GM23338 (cell line): ENCODE data around the gene CCNY. TPM values are rescaled to one million over a fixed set of nuclear protein-coding genes. Genes with fewer than 3 reads are reported as not detected.

ENCODE experiments used
- ATAC-seq: fragments of 200-7000 bp; cut with Tn5 transposase; 3 replicates; pipeline ENCODE4 v1.9.1; 2020
- DNase-seq: peaks from one replicate; pipeline ENCODE4 v3.0.0-alpha.2; 2015; ENCODE audit warnings: low spot score
- H2AFZ ChIP-seq: fragments of 200-600 bp; sonication (generic); 2 replicates; pipeline ENCODE4 v1.8.0; 2016; ENCODE audit warnings: antibody characterized with exemption, mild to moderate bottlenecking, moderate library complexity
- H3F3A ChIP-seq: fragments of 200-600 bp; sonication (generic); replicated peaks from 2 replicates; pipeline ENCODE4 v1.8.0; 2017; ENCODE audit warnings: antibody characterized with exemption, mixed run types, low read depth
- H3K27ac ChIP-seq: fragments of 200-600 bp; sonication (generic); 2 replicates; pipeline ENCODE4 v1.6.1; 2016; ENCODE audit warnings: low read depth
- H3K27me3 ChIP-seq: fragments of 200-600 bp; sonication (generic); 2 replicates; pipeline ENCODE4 v1.8.0; 2016; ENCODE audit warnings: mild to moderate bottlenecking, mixed run types, moderate library complexity; ENCODE audit not compliant: insufficient read depth
- H3K36me3 ChIP-seq: fragments of 200-600 bp; sonication (generic); 2 replicates; pipeline ENCODE4 v1.8.0; 2016; ENCODE audit warnings: mild to moderate bottlenecking; ENCODE audit not compliant: insufficient read depth
- H3K4me1 ChIP-seq: fragments of 200-600 bp; sonication (generic); 2 replicates; pipeline ENCODE4 v1.8.0; 2016; ENCODE audit warnings: mild to moderate bottlenecking, moderate library complexity; ENCODE audit not compliant: insufficient read depth
- H3K4me2 ChIP-seq: fragments of 200-600 bp; sonication (generic); 2 replicates; pipeline ENCODE4 v1.7.1; 2017; ENCODE audit warnings: mixed run types
- H3K4me3 ChIP-seq: fragments of 200-600 bp; sonication (generic); 2 replicates; pipeline ENCODE4 v1.6.1; 2016; ENCODE audit warnings: mixed run types
- H3K79me2 ChIP-seq: fragments of 200-600 bp; sonication (generic); replicated peaks from 2 replicates; pipeline ENCODE4 v1.8.0; 2017; ENCODE audit warnings: mild to moderate bottlenecking; ENCODE audit not compliant: insufficient read depth
- H3K9me2 ChIP-seq: fragments of 200-600 bp; sonication (generic); 2 replicates; pipeline ENCODE4 v1.8.0; 2017; ENCODE audit not compliant: insufficient read depth
- H4K20me1 ChIP-seq: fragments of 200-600 bp; sonication (generic); replicated peaks from 2 replicates; pipeline ENCODE4 v1.8.0; 2017; ENCODE audit warnings: mild to moderate bottlenecking; ENCODE audit not compliant: insufficient read depth
- H3K27ac Mint-ChIP-seq: 2 replicates; pipeline ENCODE4 v1.8.0; 2020; ENCODE audit warnings: inconsistent platforms, mild to moderate bottlenecking, moderate library complexity, mixed read lengths
- H3K27me3 Mint-ChIP-seq: 3 replicates; pipeline ENCODE4 v1.8.0; 2022; ENCODE audit warnings: low read depth, mild to moderate bottlenecking, moderate library complexity, mixed read lengths, inconsistent platforms; ENCODE audit not compliant: insufficient read depth, poor library complexity
- H3K36me3 Mint-ChIP-seq: 3 replicates; pipeline ENCODE4 v1.8.0; 2021; ENCODE audit warnings: low read depth, mild to moderate bottlenecking, inconsistent platforms, moderate library complexity, mixed read lengths
- H3K4me1 Mint-ChIP-seq: 3 replicates; pipeline ENCODE4 v1.8.0; 2020; ENCODE audit warnings: mild to moderate bottlenecking, inconsistent platforms, mixed read lengths
- H3K4me3 Mint-ChIP-seq: 3 replicates; pipeline ENCODE4 v1.8.0; 2021; ENCODE audit warnings: moderate library complexity, mild to moderate bottlenecking, inconsistent platforms, mixed read lengths
- H3K9me3 Mint-ChIP-seq: 3 replicates; pipeline ENCODE4 v1.8.0; 2020; ENCODE audit warnings: moderate library complexity, mild to moderate bottlenecking, inconsistent platforms, mixed read lengths
- CREB1 ChIP-seq: fragments of 250-450 bp; sonication (Bioruptor Pico); IDR thresholded peaks from 2 replicates; pipeline ENCODE4 v1.5.0; 2020; ENCODE audit warnings: low read depth, mild to moderate bottlenecking, moderate library complexity
- EZH2 ChIP-seq: fragments of 200-600 bp; sonication (generic); IDR thresholded peaks from one replicate; pipeline ENCODE4 v1.8.0; 2017; ENCODE audit warnings: antibody characterized with exemption, mild to moderate bottlenecking, low read depth; ENCODE audit not compliant: unreplicated experiment
- EZH2phosphoT487 ChIP-seq: fragments of 200-600 bp; sonication (generic); IDR thresholded peaks from one replicate; pipeline ENCODE4 v1.8.1; 2018; ENCODE audit warnings: antibody characterized with exemption; ENCODE audit not compliant: unreplicated experiment
- JUNB ChIP-seq: IDR thresholded peaks from one replicate; pipeline ENCODE4 v1.6.1; 2016; ENCODE audit warnings: antibody characterized with exemption; ENCODE audit not compliant: unreplicated experiment
- NANOG ChIP-seq: IDR thresholded peaks from 2 replicates; pipeline ENCODE4 v1.6.1; 2016; ENCODE audit warnings: antibody characterized with exemption, borderline replicate concordance
- POLR2AphosphoS5 ChIP-seq: IDR thresholded peaks from 2 replicates; pipeline ENCODE4 v1.6.1; 2016; ENCODE audit warnings: antibody characterized with exemption, low read depth
- STAT1 ChIP-seq: IDR thresholded peaks from one replicate; pipeline ENCODE4 v1.6.1; 2016; ENCODE audit warnings: antibody characterized with exemption; ENCODE audit not compliant: unreplicated experiment
- ZNF114 ChIP-seq: fragments of 250-450 bp; sonication (Bioruptor Pico); IDR thresholded peaks from 2 replicates; pipeline ENCODE4 v1.5.0; 2020; ENCODE audit warnings: mild to moderate bottlenecking, moderate library complexity
- ZNF331 ChIP-seq: fragments of 250-450 bp; sonication (Bioruptor Pico); IDR thresholded peaks from 2 replicates; pipeline ENCODE4 v1.5.0; 2020; ENCODE audit warnings: low read depth, mild to moderate bottlenecking, moderate library complexity
- polyA plus RNA-seq: library from polyadenylated mRNA; unstranded; fragments of >200 nt; fragmentation: Nextera tagmentation; extraction: Ambion mirVana; gene quantifications from 2 replicates; pipeline ENCODE4 v1.2.1, GENCODE V29; 2016
- total RNA-seq: library from RNA; depleted of rRNA; stranded (reverse); fragments of >200 nt; shearing (Covaris generic); gene quantifications from 2 replicates; pipeline ENCODE4 v1.2.3, GENCODE V29; 2014
- TF ChIP-seq, protein P1 (sequence below): IDR thresholded peaks from 2 replicates; pipeline ENCODE4 v1.6.1; 2016; ENCODE audit warnings: antibody characterized with exemption
- TF ChIP-seq, protein P2 (sequence below): fragments of 250-450 bp; sonication (Bioruptor Pico); IDR thresholded peaks from 2 replicates; pipeline ENCODE4 v1.5.0; 2020; ENCODE audit warnings: mild to moderate bottlenecking, moderate library complexity
- TF ChIP-seq, protein P3 (sequence below), 2 experiments: fragments of 200-600 bp in 1 of 2; sonication (generic) in 1 of 2; conservative IDR thresholded peaks; 2 replicates each; pipeline versions ENCODE4 v1.5.1 to v1.6.1; 2016 to 2017; ENCODE audit warnings: antibody characterized with exemption in 2 of 2, low read depth in 2 of 2, mild to moderate bottlenecking in 2 of 2, moderate library complexity in 1 of 2
- TF ChIP-seq, protein P4 (sequence below): IDR thresholded peaks from one replicate; pipeline ENCODE4 v1.6.1; 2018; ENCODE audit warnings: antibody characterized with exemption; ENCODE audit not compliant: unreplicated experiment

The CCNY gene
- total and polyA plus RNA-seq, 2 experiments from 2014 or later: 14.2 to 29.0 TPM

- H4K20me1 ChIP-seq: no peaks in the 10 kb centered on the region; the same call in 1 of the 2 replicates
- no peaks in the 10 kb centered on the region for H3K27me3 ChIP-seq
- H3K4me1 ChIP-seq: peaks cover 7% of the 10 kb centered on the region; the same call in 1 of the 2 replicates
- Mint-ChIP-seq H3K36me3 (peaks cover 76% of the 10 kb centered on the region), H3K4me1 (peaks cover 10% of the 10 kb centered on the region; the same call in 2 of the 3 replicates), H3K27me3 (peaks cover 2% of the 10 kb centered on the region), H3K9me3 (peaks cover 27% of the 10 kb centered on the region), H3K4me3 (no peak overlapping the region), H3K27ac (no peak overlapping the region)
- no peak overlapping the region for H3K27ac ChIP-seq
- 0 out of 2 replicates have a peak, but pooled peaks cover 5% of the 10 kb centered on the region for H3K79me2 ChIP-seq
- no peaks in the 10 kb centered on the region for H3K9me2 ChIP-seq
- no peaks in the 10 kb centered on the region for H3F3A ChIP-seq
- no peak for ATAC-seq
- no peak overlapping the region for H3K4me2 ChIP-seq
- H3K4me3 ChIP-seq: no peak overlapping the region
- H3K36me3 ChIP-seq: no peaks in the 10 kb centered on the region
- H2AFZ ChIP-seq: no peak overlapping the region
- no peak for DNase-seq
- TF ChIP-seq NANOG: no peak
- TF ChIP-seq, protein P1, sequence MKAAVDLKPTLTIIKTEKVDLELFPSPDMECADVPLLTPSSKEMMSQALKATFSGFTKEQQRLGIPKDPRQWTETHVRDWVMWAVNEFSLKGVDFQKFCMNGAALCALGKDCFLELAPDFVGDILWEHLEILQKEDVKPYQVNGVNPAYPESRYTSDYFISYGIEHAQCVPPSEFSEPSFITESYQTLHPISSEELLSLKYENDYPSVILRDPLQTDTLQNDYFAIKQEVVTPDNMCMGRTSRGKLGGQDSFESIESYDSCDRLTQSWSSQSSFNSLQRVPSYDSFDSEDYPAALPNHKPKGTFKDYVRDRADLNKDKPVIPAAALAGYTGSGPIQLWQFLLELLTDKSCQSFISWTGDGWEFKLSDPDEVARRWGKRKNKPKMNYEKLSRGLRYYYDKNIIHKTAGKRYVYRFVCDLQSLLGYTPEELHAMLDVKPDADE: no peak
- TF ChIP-seq JUNB: no peak
- TF ChIP-seq STAT1: no peak
- TF ChIP-seq, protein P2, sequence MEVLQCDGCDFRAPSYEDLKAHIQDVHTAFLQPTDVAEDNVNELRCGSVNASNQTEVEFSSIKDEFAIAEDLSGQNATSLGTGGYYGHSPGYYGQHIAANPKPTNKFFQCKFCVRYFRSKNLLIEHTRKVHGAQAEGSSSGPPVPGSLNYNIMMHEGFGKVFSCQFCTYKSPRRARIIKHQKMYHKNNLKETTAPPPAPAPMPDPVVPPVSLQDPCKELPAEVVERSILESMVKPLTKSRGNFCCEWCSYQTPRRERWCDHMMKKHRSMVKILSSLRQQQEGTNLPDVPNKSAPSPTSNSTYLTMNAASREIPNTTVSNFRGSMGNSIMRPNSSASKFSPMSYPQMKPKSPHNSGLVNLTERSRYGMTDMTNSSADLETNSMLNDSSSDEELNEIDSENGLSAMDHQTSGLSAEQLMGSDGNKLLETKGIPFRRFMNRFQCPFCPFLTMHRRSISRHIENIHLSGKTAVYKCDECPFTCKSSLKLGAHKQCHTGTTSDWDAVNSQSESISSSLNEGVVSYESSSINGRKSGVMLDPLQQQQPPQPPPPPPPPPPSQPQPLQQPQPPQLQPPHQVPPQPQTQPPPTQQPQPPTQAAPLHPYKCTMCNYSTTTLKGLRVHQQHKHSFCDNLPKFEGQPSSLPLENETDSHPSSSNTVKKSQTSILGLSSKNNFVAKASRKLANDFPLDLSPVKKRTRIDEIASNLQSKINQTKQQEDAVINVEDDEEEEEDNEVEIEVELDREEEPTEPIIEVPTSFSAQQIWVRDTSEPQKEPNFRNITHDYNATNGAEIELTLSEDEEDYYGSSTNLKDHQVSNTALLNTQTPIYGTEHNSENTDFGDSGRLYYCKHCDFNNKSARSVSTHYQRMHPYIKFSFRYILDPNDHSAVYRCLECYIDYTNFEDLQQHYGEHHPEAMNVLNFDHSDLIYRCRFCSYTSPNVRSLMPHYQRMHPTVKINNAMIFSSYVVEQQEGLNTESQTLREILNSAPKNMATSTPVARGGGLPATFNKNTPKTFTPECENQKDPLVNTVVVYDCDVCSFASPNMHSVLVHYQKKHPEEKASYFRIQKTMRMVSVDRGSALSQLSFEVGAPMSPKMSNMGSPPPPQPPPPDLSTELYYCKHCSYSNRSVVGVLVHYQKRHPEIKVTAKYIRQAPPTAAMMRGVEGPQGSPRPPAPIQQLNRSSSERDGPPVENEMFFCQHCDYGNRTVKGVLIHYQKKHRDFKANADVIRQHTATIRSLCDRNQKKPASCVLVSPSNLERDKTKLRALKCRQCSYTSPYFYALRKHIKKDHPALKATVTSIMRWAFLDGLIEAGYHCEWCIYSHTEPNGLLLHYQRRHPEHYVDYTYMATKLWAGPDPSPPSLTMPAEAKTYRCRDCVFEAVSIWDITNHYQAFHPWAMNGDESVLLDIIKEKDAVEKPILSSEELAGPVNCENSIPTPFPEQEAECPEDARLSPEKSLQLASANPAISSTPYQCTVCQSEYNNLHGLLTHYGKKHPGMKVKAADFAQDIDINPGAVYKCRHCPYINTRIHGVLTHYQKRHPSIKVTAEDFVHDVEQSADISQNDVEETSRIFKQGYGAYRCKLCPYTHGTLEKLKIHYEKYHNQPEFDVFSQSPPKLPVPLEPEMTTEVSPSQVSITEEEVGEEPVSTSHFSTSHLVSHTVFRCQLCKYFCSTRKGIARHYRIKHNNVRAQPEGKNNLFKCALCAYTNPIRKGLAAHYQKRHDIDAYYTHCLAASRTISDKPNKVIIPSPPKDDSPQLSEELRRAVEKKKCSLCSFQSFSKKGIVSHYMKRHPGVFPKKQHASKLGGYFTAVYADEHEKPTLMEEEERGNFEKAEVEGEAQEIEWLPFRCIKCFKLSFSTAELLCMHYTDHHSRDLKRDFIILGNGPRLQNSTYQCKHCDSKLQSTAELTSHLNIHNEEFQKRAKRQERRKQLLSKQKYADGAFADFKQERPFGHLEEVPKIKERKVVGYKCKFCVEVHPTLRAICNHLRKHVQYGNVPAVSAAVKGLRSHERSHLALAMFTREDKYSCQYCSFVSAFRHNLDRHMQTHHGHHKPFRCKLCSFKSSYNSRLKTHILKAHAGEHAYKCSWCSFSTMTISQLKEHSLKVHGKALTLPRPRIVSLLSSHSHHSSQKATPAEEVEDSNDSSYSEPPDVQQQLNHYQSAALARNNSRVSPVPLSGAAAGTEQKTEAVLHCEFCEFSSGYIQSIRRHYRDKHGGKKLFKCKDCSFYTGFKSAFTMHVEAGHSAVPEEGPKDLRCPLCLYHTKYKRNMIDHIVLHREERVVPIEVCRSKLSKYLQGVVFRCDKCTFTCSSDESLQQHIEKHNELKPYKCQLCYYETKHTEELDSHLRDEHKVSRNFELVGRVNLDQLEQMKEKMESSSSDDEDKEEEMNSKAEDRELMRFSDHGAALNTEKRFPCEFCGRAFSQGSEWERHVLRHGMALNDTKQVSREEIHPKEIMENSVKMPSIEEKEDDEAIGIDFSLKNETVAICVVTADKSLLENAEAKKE (CRISPR knock-in tag): no peak
- TF ChIP-seq, protein P3, sequence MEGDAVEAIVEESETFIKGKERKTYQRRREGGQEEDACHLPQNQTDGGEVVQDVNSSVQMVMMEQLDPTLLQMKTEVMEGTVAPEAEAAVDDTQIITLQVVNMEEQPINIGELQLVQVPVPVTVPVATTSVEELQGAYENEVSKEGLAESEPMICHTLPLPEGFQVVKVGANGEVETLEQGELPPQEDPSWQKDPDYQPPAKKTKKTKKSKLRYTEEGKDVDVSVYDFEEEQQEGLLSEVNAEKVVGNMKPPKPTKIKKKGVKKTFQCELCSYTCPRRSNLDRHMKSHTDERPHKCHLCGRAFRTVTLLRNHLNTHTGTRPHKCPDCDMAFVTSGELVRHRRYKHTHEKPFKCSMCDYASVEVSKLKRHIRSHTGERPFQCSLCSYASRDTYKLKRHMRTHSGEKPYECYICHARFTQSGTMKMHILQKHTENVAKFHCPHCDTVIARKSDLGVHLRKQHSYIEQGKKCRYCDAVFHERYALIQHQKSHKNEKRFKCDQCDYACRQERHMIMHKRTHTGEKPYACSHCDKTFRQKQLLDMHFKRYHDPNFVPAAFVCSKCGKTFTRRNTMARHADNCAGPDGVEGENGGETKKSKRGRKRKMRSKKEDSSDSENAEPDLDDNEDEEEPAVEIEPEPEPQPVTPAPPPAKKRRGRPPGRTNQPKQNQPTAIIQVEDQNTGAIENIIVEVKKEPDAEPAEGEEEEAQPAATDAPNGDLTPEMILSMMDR (conservative IDR thresholded peaks at IDR 0.05; ENCODE audit: low read depth in 2 of 2): no peak
- no peak for TF ChIP-seq ZNF114 (CRISPR knock-in tag)
- no peak for TF ChIP-seq CREB1 (CRISPR knock-in tag)
- TF ChIP-seq POLR2AphosphoS5: no peak
- no peak for TF ChIP-seq EZH2
- TF ChIP-seq ZNF331 (CRISPR knock-in tag): no peak
- TF ChIP-seq, protein P4, sequence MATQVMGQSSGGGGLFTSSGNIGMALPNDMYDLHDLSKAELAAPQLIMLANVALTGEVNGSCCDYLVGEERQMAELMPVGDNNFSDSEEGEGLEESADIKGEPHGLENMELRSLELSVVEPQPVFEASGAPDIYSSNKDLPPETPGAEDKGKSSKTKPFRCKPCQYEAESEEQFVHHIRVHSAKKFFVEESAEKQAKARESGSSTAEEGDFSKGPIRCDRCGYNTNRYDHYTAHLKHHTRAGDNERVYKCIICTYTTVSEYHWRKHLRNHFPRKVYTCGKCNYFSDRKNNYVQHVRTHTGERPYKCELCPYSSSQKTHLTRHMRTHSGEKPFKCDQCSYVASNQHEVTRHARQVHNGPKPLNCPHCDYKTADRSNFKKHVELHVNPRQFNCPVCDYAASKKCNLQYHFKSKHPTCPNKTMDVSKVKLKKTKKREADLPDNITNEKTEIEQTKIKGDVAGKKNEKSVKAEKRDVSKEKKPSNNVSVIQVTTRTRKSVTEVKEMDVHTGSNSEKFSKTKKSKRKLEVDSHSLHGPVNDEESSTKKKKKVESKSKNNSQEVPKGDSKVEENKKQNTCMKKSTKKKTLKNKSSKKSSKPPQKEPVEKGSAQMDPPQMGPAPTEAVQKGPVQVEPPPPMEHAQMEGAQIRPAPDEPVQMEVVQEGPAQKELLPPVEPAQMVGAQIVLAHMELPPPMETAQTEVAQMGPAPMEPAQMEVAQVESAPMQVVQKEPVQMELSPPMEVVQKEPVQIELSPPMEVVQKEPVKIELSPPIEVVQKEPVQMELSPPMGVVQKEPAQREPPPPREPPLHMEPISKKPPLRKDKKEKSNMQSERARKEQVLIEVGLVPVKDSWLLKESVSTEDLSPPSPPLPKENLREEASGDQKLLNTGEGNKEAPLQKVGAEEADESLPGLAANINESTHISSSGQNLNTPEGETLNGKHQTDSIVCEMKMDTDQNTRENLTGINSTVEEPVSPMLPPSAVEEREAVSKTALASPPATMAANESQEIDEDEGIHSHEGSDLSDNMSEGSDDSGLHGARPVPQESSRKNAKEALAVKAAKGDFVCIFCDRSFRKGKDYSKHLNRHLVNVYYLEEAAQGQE: no peak
- no peak for TF ChIP-seq EZH2phosphoT487
These were observed 200.5 kb downstream of the CCNY start for GRCh38 chr10:35536789-35537188.
